Measurements from ENCODE around the gene CD300C. TPM values are rescaled to one million over a fixed set of nuclear protein-coding genes. Genes with fewer than 3 reads are reported as not detected.
"Not testable (repeated sequence)": the region's sequence is repeated elsewhere in the genome, so short reads cannot be mapped to it uniquely, and the experiment has no call there.

Gene CD300C
- total RNA-seq, 4 donors from 2014 or later = 0.39 to 4.6 (median 1.6) TPM

- intact Hi-C loops (cut with DNase I) = no loop called here
- H3K27ac ChIP-seq (replicated peaks in 1 of 4) = no peak overlapping the region
- H3K9me3 ChIP-seq = no peaks in the 10 kb centered on the region
- no peaks in the 10 kb centered on the region for H3K4me1 ChIP-seq
- H3K4me3 ChIP-seq = no peak overlapping the region
- TF ChIP-seq EP300 (IDR thresholded peaks at IDR 0.05) (no peak), POLR2A (IDR thresholded peaks at IDR 0.05; ENCODE audit: low read depth) (no peak), CTCF (IDR thresholded peaks at IDR 0.05) (no peak), POLR2AphosphoS5 (IDR thresholded peaks at IDR 0.05) (no peak)
- no peak for DNase-seq (ENCODE audit: extremely low spot score)
- peaks cover 0 to 19% (median 0%) of the 10 kb centered on the region in 4 donors for H3K27me3 ChIP-seq
- no peaks in the 10 kb centered on the region for H3K36me3 ChIP-seq
These were observed 37.8 kb downstream of the CD300C start for GRCh38 chr17:74508156-74508555.

GRCh38 chr17:74503949-74504348, 42.0 kb downstream of the CD300C start:
- H3K9me3 ChIP-seq; H3K4me1 ChIP-seq; H3K36me3 ChIP-seq; DNase-seq (ENCODE audit: extremely low spot score); H3K27ac ChIP-seq (replicated peaks in 1 of 4); intact Hi-C loops (cut with DNase I); H3K4me3 ChIP-seq: not testable (repeated sequence)
- WGBS = 65% methylated on average over 5 of the region's 5 CpGs
- H3K27me3 ChIP-seq = peaks cover 0 to 12% (median 0%) of the 10 kb centered on the region in 4 donors

- WGBS = 55% methylated on average over 6 of the region's 6 CpGs
- H3K4me3 ChIP-seq = no peak overlapping the region
- TF ChIP-seq POLR2A (IDR thresholded peaks at IDR 0.05; ENCODE audit: low read depth) = no peak
- TF ChIP-seq CTCF (IDR thresholded peaks at IDR 0.05) = no peak
- TF ChIP-seq POLR2AphosphoS5 (IDR thresholded peaks at IDR 0.05) = no peak
- no peak for TF ChIP-seq EP300 (IDR thresholded peaks at IDR 0.05)
- H3K9me3 ChIP-seq = no peaks in the 10 kb centered on the region
- no peak overlapping the region for H3K27ac ChIP-seq (replicated peaks in 1 of 4)
- no peaks in the 10 kb centered on the region for H3K36me3 ChIP-seq
- DNase-seq (ENCODE audit: extremely low spot score) = no peak
- intact Hi-C loops (cut with DNase I) = no loop called here
- H3K4me1 ChIP-seq = no peaks in the 10 kb centered on the region
- peaks cover 0 to 12% (median 0%) of the 10 kb centered on the region in 4 donors for H3K27me3 ChIP-seq
These were observed 43.1 kb downstream of the CD300C start for GRCh38 chr17:74502861-74503260.

- intact Hi-C loops (cut with DNase I) = no loop called here
- Histone ChIP-seq H3K36me3 (no peaks in the 10 kb centered on the region), H3K4me3 (no peak overlapping the region), H3K9me3 (no peaks in the 10 kb centered on the region), H3K27me3 (peaks cover 0 to 20% (median 0%) of the 10 kb centered on the region in 4 donors), H3K27ac (replicated peaks in 1 of 4) (no peak overlapping the region), H3K4me1 (no peaks in the 10 kb centered on the region)
- TF ChIP-seq POLR2AphosphoS5 (IDR thresholded peaks at IDR 0.05) = no peak
- TF ChIP-seq POLR2A (IDR thresholded peaks at IDR 0.05; ENCODE audit: low read depth) = no peak
- no peak for TF ChIP-seq EP300 (IDR thresholded peaks at IDR 0.05)
- TF ChIP-seq CTCF (IDR thresholded peaks at IDR 0.05) = no peak
- WGBS = 78% methylated on average over 3 of the region's 3 CpGs
- DNase-seq (ENCODE audit: extremely low spot score) = no peak
These were observed 45.9 kb downstream of the CD300C start for GRCh38 chr17:74499992-74500391.

GRCh38 chr17:74497471-74497870, 48.4 kb downstream of the CD300C start:
- no peak overlapping the region for H3K27ac ChIP-seq (replicated peaks in 1 of 4)
- intact Hi-C loops (cut with DNase I) = no loop called here
- 64% methylated on average over 5 of the region's 5 CpGs for WGBS
- H3K9me3 ChIP-seq = no peaks in the 10 kb centered on the region
- no peaks in the 10 kb centered on the region for H3K36me3 ChIP-seq
- H3K4me1 ChIP-seq = no peaks in the 10 kb centered on the region
- H3K27me3 ChIP-seq = peaks cover 0 to 34% (median 0%) of the 10 kb centered on the region in 4 donors
- DNase-seq (ENCODE audit: extremely low spot score) = no peak
- no peak overlapping the region for H3K4me3 ChIP-seq
- TF ChIP-seq POLR2A (IDR thresholded peaks at IDR 0.05; ENCODE audit: low read depth) (no peak), CTCF (IDR thresholded peaks at IDR 0.05) (no peak), EP300 (IDR thresholded peaks at IDR 0.05) (no peak), POLR2AphosphoS5 (IDR thresholded peaks at IDR 0.05) (no peak)

Data from esophagus muscularis mucosa (tissue), 4 donors.